ENCODE measurements around the gene PSMD11.

GRCh38 chr17:32493571-32493970 is 49.3 kb downstream of the PSMD11 start:
- TF ChIP-seq CTCF (IDR thresholded peaks at IDR 0.05) (no peak), POLR2A (IDR thresholded peaks at IDR 0.05) (no peak)

Measured in right lobe of liver (tissue), 4 donors.